Muscle of arm (tissue), 12 donors: Measurements from ENCODE around the gene COG5. TPM values are rescaled to one million over a fixed set of nuclear protein-coding genes. Genes with fewer than 3 reads are reported as not detected.
"Not testable (repeated sequence)": the region's sequence is repeated elsewhere in the genome, so short reads cannot be mapped to it uniquely, and the experiment has no call there.

Experiments
- DNase-seq: peaks from one replicate; pipeline ENCODE4 v3.0.0-alpha.2; 2013
- polyA plus RNA-seq, 12 donors: library from polyadenylated mRNA; unstranded; fragments of 120-200 nt; gene quantifications; one replicate each; pipeline ENCODE4 v1.2.1, GENCODE V29; 2013; ENCODE audit not compliant: insufficient read length in 12 of 12

COG5 gene
- polyA plus RNA-seq, 12 donors, result 15.3 to 38.3 (median 30.3) TPM; not detected in 1

GRCh38 chr7:107581387-107582013, 17.8 kb upstream of the COG5 start:
- no peak for DNase-seq

- no peak for DNase-seq
Observed at GRCh38 chr7:107580716-107581383, 17.1 kb upstream of the COG5 start.

- peak; percentile 78 for DNase-seq
Observed at GRCh38 chr7:107579885-107580715, 16.4 kb upstream of the COG5 start, which contains the start of gene BCAP29. Gene BCAP29 (plus strand): TSS chr7:107580246. CDS start chr7:107580773, 527 bp downstream.

- DNase-seq, result no peak
Observed at GRCh38 chr7:107579554-107579884, 15.8 kb upstream of the COG5 start.

GRCh38 chr7:107573537-107573936, 9.8 kb upstream of the COG5 start:
- DNase-seq, result no peak

- no peak for DNase-seq
Observed at GRCh38 chr7:107570298-107570697, 6.6 kb upstream of the COG5 start.

- no peak for DNase-seq
Observed at GRCh38 chr7:107564553-107565298, 1.0 kb upstream of the COG5 start.

GRCh38 chr7:107563081-107563774, 492 bp downstream of the COG5 start:
- DNase-seq, result no peak

GRCh38 chr7:107560898-107561516, 2.7 kb downstream of the COG5 start:
- no peak for DNase-seq

GRCh38 chr7:107559864-107560263, 3.9 kb downstream of the COG5 start:
- DNase-seq, result no peak

- no peak for DNase-seq
Observed at GRCh38 chr7:107555893-107556292, 7.8 kb downstream of the COG5 start.

- DNase-seq, result no peak
Observed at GRCh38 chr7:107551936-107552335, 11.8 kb downstream of the COG5 start.

GRCh38 chr7:107544848-107545591, 18.7 kb downstream of the COG5 start:
- no peak for DNase-seq

- DNase-seq, result no peak
Observed at GRCh38 chr7:107543338-107543993, 20.3 kb downstream of the COG5 start.

- DNase-seq, result no peak
Observed at GRCh38 chr7:107538001-107538400, 25.7 kb downstream of the COG5 start.

GRCh38 chr7:107537228-107537627, 26.5 kb downstream of the COG5 start:
- DNase-seq, result not testable (repeated sequence)

- DNase-seq, result no peak
Observed at GRCh38 chr7:107534139-107534538, 29.6 kb downstream of the COG5 start.

- DNase-seq, result no peak
Observed at GRCh38 chr7:107530751-107531150, 33.0 kb downstream of the COG5 start.

- no peak for DNase-seq
Observed at GRCh38 chr7:107528461-107528860, 35.3 kb downstream of the COG5 start.

GRCh38 chr7:107527196-107527595, 36.5 kb downstream of the COG5 start:
- DNase-seq, result no peak
